Smooth muscle cell (in vitro differentiated cells): ENCODE measurements around the gene PRR14L. TPM values are rescaled to one million over a fixed set of nuclear protein-coding genes. Genes with fewer than 3 reads are reported as not detected.
"Not testable (repeated sequence)": the region's sequence is repeated elsewhere in the genome, so short reads cannot be mapped to it uniquely, and the experiment has no call there.

Experiments used
- DNase-seq: peaks from one replicate; lab custom pipeline; 2025; ENCODE audit not compliant: unreplicated experiment; lab: John Stamatoyannopoulos, UW
- H2AFZ ChIP-seq: fragments of 200-600 bp; sonication (generic); 2 replicates; pipeline ENCODE4 v1.6.0; 2016; ENCODE audit warnings: antibody characterized with exemption, low read depth, mild to moderate bottlenecking
- H3F3A ChIP-seq: fragments of 200-600 bp; sonication (generic); 2 replicates; pipeline ENCODE4 v1.6.0; 2017; ENCODE audit warnings: antibody characterized with exemption, low read depth
- H3K27ac ChIP-seq: fragments of 200-600 bp; sonication (generic); 2 replicates; pipeline ENCODE4 v1.5.1; 2016; ENCODE audit warnings: low read depth, mild to moderate bottlenecking
- H3K27me3 ChIP-seq: fragments of 200-600 bp; sonication (generic); 2 replicates; pipeline ENCODE4 v1.6.1; 2016; ENCODE audit warnings: low read depth, mild to moderate bottlenecking
- H3K36me3 ChIP-seq: fragments of 200-600 bp; sonication (generic); 2 replicates; pipeline ENCODE4 v1.5.1; 2016; ENCODE audit warnings: low read depth
- H3K4me1 ChIP-seq: fragments of 200-600 bp; sonication (generic); 2 replicates; pipeline ENCODE4 v1.5.1; 2016; ENCODE audit warnings: low read depth
- H3K4me2 ChIP-seq: fragments of 200-600 bp; sonication (generic); 2 replicates; pipeline ENCODE4 v1.6.0; 2016; ENCODE audit warnings: mild to moderate bottlenecking
- H3K4me3 ChIP-seq: fragments of 200-600 bp; sonication (generic); 2 replicates; pipeline ENCODE4 v1.5.1; 2016; ENCODE audit warnings: mild to moderate bottlenecking
- H3K79me2 ChIP-seq: fragments of 200-600 bp; sonication (generic); 2 replicates; pipeline ENCODE4 v1.6.0; 2016; ENCODE audit warnings: low read depth, mild to moderate bottlenecking
- H3K9ac ChIP-seq: fragments of 200-600 bp; sonication (generic); 2 replicates; pipeline ENCODE4 v1.6.0; 2016; ENCODE audit warnings: low read depth
- H3K9me3 ChIP-seq: fragments of 200-600 bp; sonication (generic); replicated peaks from 2 replicates; pipeline ENCODE4 v1.5.1; 2016; ENCODE audit warnings: low read depth
- H4K20me1 ChIP-seq: fragments of 200-600 bp; sonication (generic); 2 replicates; pipeline ENCODE4 v1.6.0; 2016; ENCODE audit warnings: low read depth
- WGBS: methylation state at CpG from one replicate; pipeline ENCODE4 v1.1.7; 2016; ENCODE audit warnings: low lambda C conversion rate; 5-methylcytosine and 5-hydroxymethylcytosine counted together
- polyA plus RNA-seq: library from polyadenylated mRNA; unstranded; fragments of >200 nt; fragmentation: Nextera tagmentation; extraction: Ambion mirVana; gene quantifications from 2 replicates; pipeline ENCODE4 v1.2.1, GENCODE V29; 2016
- total RNA-seq: library from RNA; depleted of rRNA; stranded (reverse); fragments of >200 nt; gene quantifications from 2 replicates; pipeline ENCODE4 v1.2.3, GENCODE V29; 2014
- TF ChIP-seq, protein P1 (sequence below): fragments of 200-600 bp; sonication (generic); IDR thresholded peaks from 2 replicates; pipeline ENCODE4 v1.5.1; 2017; ENCODE audit warnings: borderline replicate concordance, mild to moderate bottlenecking, antibody characterized with exemption; ENCODE audit not compliant: insufficient read depth, poor library complexity, severe bottlenecking

PRR14L gene
- total and polyA plus RNA-seq, 2 experiments from 2014 or later, result 9.2 to 20.6 TPM

DNA sequence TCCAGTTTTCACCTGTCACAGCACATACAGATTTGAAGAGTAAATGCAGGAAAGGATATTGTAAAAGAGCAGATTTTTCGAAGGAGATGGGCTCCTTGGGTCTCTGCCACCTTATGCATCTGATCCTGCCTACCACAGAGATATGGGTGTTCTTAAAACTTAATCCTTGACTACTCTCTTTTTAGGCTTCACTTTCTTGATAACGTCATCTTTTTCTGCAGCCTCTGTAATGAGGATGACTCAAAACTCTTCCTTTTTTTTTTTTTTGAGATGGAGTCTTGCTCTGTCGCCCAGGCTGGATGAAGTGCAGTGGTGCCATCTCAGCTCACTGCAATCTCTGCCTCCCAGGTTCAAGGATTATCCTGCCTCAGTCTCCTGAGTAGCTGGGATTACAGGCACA lies 7.8 kb downstream of the PRR14L start:
- no peaks in the 10 kb centered on the region for H3K27me3 ChIP-seq
- H3K36me3 ChIP-seq, result no peaks in the 10 kb centered on the region
- H3K4me2 ChIP-seq, result no peak overlapping the region
- no peaks in the 10 kb centered on the region for H3F3A ChIP-seq
- no peak for DNase-seq
- H4K20me1 ChIP-seq, result peaks cover 73% of the 10 kb centered on the region
- H3K9ac ChIP-seq, result no peak overlapping the region
- peaks cover 6% of the 10 kb centered on the region for H3K4me1 ChIP-seq
- TF ChIP-seq, protein P1, sequence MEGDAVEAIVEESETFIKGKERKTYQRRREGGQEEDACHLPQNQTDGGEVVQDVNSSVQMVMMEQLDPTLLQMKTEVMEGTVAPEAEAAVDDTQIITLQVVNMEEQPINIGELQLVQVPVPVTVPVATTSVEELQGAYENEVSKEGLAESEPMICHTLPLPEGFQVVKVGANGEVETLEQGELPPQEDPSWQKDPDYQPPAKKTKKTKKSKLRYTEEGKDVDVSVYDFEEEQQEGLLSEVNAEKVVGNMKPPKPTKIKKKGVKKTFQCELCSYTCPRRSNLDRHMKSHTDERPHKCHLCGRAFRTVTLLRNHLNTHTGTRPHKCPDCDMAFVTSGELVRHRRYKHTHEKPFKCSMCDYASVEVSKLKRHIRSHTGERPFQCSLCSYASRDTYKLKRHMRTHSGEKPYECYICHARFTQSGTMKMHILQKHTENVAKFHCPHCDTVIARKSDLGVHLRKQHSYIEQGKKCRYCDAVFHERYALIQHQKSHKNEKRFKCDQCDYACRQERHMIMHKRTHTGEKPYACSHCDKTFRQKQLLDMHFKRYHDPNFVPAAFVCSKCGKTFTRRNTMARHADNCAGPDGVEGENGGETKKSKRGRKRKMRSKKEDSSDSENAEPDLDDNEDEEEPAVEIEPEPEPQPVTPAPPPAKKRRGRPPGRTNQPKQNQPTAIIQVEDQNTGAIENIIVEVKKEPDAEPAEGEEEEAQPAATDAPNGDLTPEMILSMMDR, result no peak
- no peak overlapping the region for H3K27ac ChIP-seq
- H2AFZ ChIP-seq, result no peak overlapping the region
- H3K9me3 ChIP-seq, result no peaks in the 10 kb centered on the region
- no peak overlapping the region for H3K4me3 ChIP-seq
- 64% methylated on average over 3 of the region's 3 CpGs for WGBS
- H3K79me2 ChIP-seq, result peaks cover 93% of the 10 kb centered on the region

DNA sequence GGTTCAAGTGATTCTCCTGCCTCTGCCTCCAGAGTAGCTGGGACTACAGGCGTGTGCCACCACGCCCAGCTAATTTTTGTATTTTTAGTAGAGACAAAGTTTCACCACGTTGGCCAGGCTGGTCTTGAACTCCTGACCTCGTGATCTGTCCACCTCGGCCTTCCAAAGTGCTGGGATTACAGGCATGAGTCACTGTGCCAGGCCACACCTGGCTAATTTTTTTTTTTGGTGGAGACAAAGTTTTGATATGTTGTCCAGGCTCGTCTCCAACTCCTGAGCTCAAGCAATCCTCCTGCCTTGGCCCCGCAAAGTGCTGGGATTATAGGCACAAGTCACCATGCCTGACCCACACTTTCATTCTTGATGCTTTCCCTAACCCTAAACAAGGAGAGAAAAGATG lies 9.6 kb downstream of the PRR14L start:
- H3K79me2 ChIP-seq, result peaks cover 81% of the 10 kb centered on the region
- WGBS, result 96% methylated on average over 7 of the region's 7 CpGs
- H3K27ac ChIP-seq, result not testable (repeated sequence)

DNA sequence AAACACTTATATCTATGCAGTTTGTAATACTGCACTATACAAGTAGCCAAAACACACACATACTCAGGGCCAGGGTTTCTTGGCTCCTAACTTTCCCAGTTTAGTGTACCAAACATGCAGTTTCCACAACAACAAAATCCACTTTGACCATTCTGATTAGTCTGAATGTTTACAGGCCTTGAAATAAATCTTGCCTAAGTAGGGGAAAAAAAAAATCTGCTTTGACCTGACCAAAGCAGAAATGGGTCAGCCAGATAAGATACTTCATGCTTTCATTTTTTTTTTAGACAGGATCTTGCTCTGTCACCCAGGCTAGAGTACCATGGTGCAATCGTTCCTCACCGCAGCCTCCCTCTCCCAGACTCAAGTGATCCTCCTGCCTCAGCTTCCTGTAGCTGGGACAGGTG lies 10.1 kb downstream of the PRR14L start:
- 89% methylated on average over 2 of the region's 2 CpGs for WGBS
- no peak for DNase-seq
- no peak overlapping the region for H3K9ac ChIP-seq
- no peaks in the 10 kb centered on the region for H3F3A ChIP-seq
- no peaks in the 10 kb centered on the region for H3K36me3 ChIP-seq
- H3K4me1 ChIP-seq, result no peaks in the 10 kb centered on the region
- H3K27me3 ChIP-seq, result no peaks in the 10 kb centered on the region
- no peaks in the 10 kb centered on the region for H3K9me3 ChIP-seq
- peak overlapping the region; percentile 37 for H3K4me2 ChIP-seq
- H3K4me3 ChIP-seq, result no peak overlapping the region
- H4K20me1 ChIP-seq, result peaks cover 87% of the 10 kb centered on the region
- peaks cover 80% of the 10 kb centered on the region for H3K79me2 ChIP-seq
- H3K27ac ChIP-seq, result no peak overlapping the region
- no peak overlapping the region for H2AFZ ChIP-seq
- TF ChIP-seq, protein P1, result no peak

More for the DNA sequence above, 9.6 kb downstream of the PRR14L start:
- H3K4me3 ChIP-seq, H3K27me3 ChIP-seq, H3F3A ChIP-seq, H2AFZ ChIP-seq, H3K9me3 ChIP-seq, H3K4me2 ChIP-seq, H3K4me1 ChIP-seq, DNase-seq, H3K9ac ChIP-seq, H3K36me3 ChIP-seq: not testable (repeated sequence)
- H4K20me1 ChIP-seq, result peaks cover 85% of the 10 kb centered on the region

DNA sequence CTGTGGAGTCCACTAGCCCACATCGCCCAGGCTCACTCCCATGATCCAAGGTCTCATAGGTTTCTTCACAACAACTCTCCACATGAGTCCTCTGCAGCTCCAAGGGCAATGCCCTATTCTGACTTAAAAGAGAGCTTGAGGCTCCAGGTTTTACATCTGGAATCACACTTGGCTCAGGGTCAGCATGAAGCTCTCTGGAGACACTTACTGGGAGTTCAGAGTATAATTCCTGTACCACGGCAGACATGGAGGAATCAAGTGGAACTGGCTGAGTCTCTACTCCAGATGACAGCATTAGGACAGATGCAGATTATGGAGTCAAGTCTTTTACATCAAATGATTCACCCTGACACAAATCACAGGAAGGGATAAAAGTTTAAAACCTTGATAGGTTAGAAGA lies 11.4 kb downstream of the PRR14L start:
- no peaks in the 10 kb centered on the region for H3K4me1 ChIP-seq
- WGBS, result 88% methylated on average over 2 of the region's 2 CpGs
- H4K20me1 ChIP-seq, result peaks cover 91% of the 10 kb centered on the region
- H3F3A ChIP-seq, result no peaks in the 10 kb centered on the region
- peak overlapping the region; percentile 31 for H3K27ac ChIP-seq
- no peaks in the 10 kb centered on the region for H3K9me3 ChIP-seq
- H3K79me2 ChIP-seq, result peaks cover 80% of the 10 kb centered on the region
- no peak overlapping the region for H3K4me2 ChIP-seq
- H2AFZ ChIP-seq, result no peak overlapping the region
- H3K4me3 ChIP-seq, result no peak overlapping the region
- TF ChIP-seq, protein P1, result no peak
- no peaks in the 10 kb centered on the region for H3K27me3 ChIP-seq
- no peak overlapping the region for H3K9ac ChIP-seq
- H3K36me3 ChIP-seq, result no peaks in the 10 kb centered on the region
- DNase-seq, result no peak
